Activated T-helper 1 cell treated with anti-CD3 and anti-CD28 coated beads, Interleukin-12 subunit alpha, Interleukin-12 subunit beta, Interleukin-2, Interleukin-4 antibody, amounts not matched to agents 30 ng/mL and 10 ng/mL and 1 ng/mL, durations not matched to agents 14 hours and 24 hours and 36 hours (primary cell): Measurements from ENCODE around the gene STH. TPM values are rescaled to one million over a fixed set of nuclear protein-coding genes. Genes with fewer than 3 reads are reported as not detected.
"Not testable (repeated sequence)": the region's sequence is repeated elsewhere in the genome, so short reads cannot be mapped to it uniquely, and the experiment has no call there.

ENCODE experiments used
- DNase-seq: peaks from one replicate; pipeline ENCODE4 v3.0.0; 2021; ENCODE audit warnings: low spot score
- H3K27ac Mint-ChIP-seq: one replicate; pipeline ENCODE4 v1.8.0; 2021; ENCODE audit warnings: mild to moderate bottlenecking, mixed read lengths
- H3K27me3 Mint-ChIP-seq: one replicate; pipeline ENCODE4 v1.8.0; 2022; ENCODE audit warnings: mild to moderate bottlenecking, moderate library complexity, mixed read lengths; ENCODE audit not compliant: insufficient read depth
- H3K36me3 Mint-ChIP-seq: one replicate; pipeline ENCODE4 v1.8.0; 2021; ENCODE audit warnings: low read depth, mixed read lengths
- H3K4me1 Mint-ChIP-seq: one replicate; pipeline ENCODE4 v1.8.0; 2021; ENCODE audit warnings: low read depth, mixed read lengths
- H3K4me3 Mint-ChIP-seq: one replicate; pipeline ENCODE4 v1.8.0; 2021; ENCODE audit warnings: mild to moderate bottlenecking, moderate library complexity, mixed read lengths
- H3K9me3 Mint-ChIP-seq: one replicate; pipeline ENCODE4 v1.8.0; 2021; ENCODE audit warnings: mixed read lengths
- intact Hi-C: fragments of 100-400 bp; cut with micrococcal nuclease; formaldehyde crosslinking; loops from one replicate; pipeline ENCODE4 v1.15.1; 2024
- total RNA-seq: library from RNA; stranded (reverse); gene quantifications from 2 replicates; pipeline ENCODE4 v1.2.3, GENCODE V29; 2022

Gene STH
- total RNA-seq, 1 donor from 2014 or later, result not detected

DNA sequence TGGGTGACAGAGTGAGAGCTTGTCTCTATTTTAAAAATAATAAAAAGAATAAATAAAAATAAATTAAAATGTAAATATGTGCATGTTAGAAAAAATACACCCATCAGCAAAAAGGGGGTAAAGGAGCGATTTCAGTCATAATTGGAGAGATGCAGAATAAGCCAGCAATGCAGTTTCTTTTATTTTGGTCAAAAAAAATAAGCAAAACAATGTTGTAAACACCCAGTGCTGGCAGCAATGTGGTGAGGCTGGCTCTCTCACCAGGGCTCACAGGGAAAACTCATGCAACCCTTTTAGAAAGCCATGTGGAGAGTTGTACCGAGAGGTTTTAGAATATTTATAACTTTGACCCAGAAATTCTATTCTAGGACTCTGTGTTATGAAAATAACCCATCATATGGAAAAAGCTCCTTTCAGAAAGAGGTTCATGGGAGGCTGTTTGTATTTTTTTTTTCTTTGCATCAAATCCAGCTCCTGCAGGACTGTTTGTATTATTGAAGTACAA, 8.5 kb downstream of the STH start:
- intact Hi-C loops, result loop anchor here (10.0 kb wide), 1 partner anchor 423 kb away; no protein-coding TSS in a partner anchor
- Mint-ChIP-seq H3K27ac (no peak overlapping the region), H3K36me3 (no peaks in the 10 kb centered on the region), H3K9me3 (no peaks in the 10 kb centered on the region), H3K27me3 (peaks cover 4% of the 10 kb centered on the region), H3K4me3 (no peak overlapping the region), H3K4me1 (peaks cover 5% of the 10 kb centered on the region)
- DNase-seq, result no peak

DNA sequence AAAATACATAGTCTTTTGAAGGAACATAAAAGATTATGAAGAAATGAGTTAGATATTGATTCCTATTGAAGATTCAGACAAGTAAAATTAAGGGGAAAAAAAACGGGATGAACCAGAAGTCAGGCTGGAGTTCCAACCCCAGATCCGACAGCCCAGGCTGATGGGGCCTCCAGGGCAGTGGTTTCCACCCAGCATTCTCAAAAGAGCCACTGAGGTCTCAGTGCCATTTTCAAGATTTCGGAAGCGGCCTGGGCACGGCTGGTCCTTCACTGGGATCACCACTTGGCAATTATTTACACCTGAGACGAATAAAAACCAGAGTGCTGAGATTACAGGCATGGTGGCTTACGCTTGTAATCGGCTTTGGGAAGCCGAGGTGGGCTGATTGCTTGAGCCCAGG, 9.5 kb downstream of the STH start:
- H3K27me3 Mint-ChIP-seq, result peaks cover 4% of the 10 kb centered on the region
- H3K9me3 Mint-ChIP-seq, result no peaks in the 10 kb centered on the region
- no peak overlapping the region for H3K27ac Mint-ChIP-seq
- no peaks in the 10 kb centered on the region for H3K4me1 Mint-ChIP-seq
- no peaks in the 10 kb centered on the region for H3K36me3 Mint-ChIP-seq
- intact Hi-C loops, result loop anchor here (10.0 kb wide), 1 partner anchor 424 kb away; no protein-coding TSS in a partner anchor
- no peak for DNase-seq
- H3K4me3 Mint-ChIP-seq, result no peak overlapping the region

DNA sequence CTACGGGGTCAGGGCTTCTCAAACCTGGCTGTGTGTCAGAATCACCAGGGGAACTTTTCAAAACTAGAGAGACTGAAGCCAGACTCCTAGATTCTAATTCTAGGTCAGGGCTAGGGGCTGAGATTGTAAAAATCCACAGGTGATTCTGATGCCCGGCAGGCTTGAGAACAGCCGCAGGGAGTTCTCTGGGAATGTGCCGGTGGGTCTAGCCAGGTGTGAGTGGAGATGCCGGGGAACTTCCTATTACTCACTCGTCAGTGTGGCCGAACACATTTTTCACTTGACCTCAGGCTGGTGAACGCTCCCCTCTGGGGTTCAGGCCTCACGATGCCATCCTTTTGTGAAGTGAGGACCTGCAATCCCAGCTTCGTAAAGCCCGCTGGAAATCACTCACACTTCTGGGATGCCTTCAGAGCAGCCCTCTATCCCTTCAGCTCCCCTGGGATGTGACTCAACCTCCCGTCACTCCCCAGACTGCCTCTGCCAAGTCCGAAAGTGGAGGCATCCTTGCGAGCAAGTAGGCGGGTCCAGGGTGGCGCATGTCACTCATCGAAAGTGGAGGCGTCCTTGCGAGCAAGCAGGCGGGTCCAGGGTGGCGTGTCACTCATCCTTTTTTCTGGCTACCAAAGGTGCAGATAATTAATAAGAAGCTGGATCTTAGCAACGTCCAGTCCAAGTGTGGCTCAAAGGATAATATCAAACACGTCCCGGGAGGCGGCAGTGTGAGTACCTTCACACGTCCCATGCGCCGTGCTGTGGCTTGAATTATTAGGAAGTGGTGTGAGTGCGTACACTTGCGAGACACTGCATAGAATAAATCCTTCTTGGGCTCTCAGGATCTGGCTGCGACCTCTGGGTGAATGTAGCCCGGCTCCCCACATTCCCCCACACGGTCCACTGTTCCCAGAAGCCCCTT, 10.9 kb downstream of the STH start:
- intact Hi-C loops, result loop anchor here (10.0 kb wide), 1 partner anchor 425 kb away; no protein-coding TSS in a partner anchor
- Mint-ChIP-seq H3K4me3 (no peak overlapping the region), H3K9me3 (no peaks in the 10 kb centered on the region)

DNA sequence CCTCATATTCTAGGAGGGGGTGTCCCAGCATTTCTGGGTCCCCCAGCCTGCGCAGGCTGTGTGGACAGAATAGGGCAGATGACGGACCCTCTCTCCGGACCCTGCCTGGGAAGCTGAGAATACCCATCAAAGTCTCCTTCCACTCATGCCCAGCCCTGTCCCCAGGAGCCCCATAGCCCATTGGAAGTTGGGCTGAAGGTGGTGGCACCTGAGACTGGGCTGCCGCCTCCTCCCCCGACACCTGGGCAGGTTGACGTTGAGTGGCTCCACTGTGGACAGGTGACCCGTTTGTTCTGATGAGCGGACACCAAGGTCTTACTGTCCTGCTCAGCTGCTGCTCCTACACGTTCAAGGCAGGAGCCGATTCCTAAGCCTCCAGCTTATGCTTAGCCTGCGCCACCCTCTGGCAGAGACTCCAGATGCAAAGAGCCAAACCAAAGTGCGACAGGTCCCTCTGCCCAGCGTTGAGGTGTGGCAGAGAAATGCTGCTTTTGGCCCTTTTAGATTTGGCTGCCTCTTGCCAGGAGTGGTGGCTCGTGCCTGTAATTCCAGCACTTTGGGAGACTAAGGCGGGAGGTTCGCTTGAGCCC, 11.6 kb downstream of the STH start:
- no peaks in the 10 kb centered on the region for H3K36me3 Mint-ChIP-seq
- intact Hi-C loops, result no loop called here

More for the DNA sequence above, 10.9 kb downstream of the STH start:
- H3K4me1 Mint-ChIP-seq, result no peaks in the 10 kb centered on the region
- peaks cover 4% of the 10 kb centered on the region for H3K27me3 Mint-ChIP-seq
- DNase-seq, result no peak
- no peak overlapping the region for H3K27ac Mint-ChIP-seq
- no peaks in the 10 kb centered on the region for H3K36me3 Mint-ChIP-seq

DNA sequence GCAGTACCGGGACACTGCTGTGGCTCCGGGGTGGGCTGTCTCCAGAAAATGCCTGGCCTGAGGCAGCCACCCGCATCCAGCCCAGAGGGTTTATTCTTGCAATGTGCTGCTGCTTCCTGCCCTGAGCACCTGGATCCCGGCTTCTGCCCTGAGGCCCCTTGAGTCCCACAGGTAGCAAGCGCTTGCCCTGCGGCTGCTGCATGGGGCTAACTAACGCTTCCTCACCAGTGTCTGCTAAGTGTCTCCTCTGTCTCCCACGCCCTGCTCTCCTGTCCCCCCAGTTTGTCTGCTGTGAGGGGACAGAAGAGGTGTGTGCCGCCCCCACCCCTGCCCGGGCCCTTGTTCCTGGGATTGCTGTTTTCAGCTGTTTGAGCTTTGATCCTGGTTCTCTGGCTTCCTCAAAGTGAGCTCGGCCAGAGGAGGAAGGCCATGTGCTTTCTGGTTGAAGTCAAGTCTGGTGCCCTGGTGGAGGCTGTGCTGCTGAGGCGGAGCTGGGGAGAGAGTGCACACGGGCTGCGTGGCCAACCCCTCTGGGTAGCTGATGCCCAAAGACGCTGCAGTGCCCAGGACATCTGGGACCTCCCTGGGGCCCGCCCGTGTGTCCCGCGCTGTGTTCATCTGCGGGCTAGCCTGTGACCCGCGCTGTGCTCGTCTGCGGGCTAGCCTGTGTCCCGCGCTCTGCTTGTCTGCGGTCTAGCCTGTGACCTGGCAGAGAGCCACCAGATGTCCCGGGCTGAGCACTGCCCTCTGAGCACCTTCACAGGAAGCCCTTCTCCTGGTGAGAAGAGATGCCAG, 12.9 kb downstream of the STH start:
- no peak overlapping the region for H3K4me3 Mint-ChIP-seq
- H3K27ac Mint-ChIP-seq, result no peak overlapping the region
- intact Hi-C loops, result no loop called here
- H3K36me3 Mint-ChIP-seq, result no peaks in the 10 kb centered on the region
- no peaks in the 10 kb centered on the region for H3K9me3 Mint-ChIP-seq
- no peaks in the 10 kb centered on the region for H3K4me1 Mint-ChIP-seq
- DNase-seq, result no peak
- H3K27me3 Mint-ChIP-seq, result peaks cover 4% of the 10 kb centered on the region

More for the DNA sequence above, 11.6 kb downstream of the STH start:
- Mint-ChIP-seq H3K27me3 (peaks cover 4% of the 10 kb centered on the region), H3K27ac (no peak overlapping the region), H3K9me3 (no peaks in the 10 kb centered on the region), H3K4me3 (no peak overlapping the region), H3K4me1 (no peaks in the 10 kb centered on the region)
- no peak for DNase-seq

DNA sequence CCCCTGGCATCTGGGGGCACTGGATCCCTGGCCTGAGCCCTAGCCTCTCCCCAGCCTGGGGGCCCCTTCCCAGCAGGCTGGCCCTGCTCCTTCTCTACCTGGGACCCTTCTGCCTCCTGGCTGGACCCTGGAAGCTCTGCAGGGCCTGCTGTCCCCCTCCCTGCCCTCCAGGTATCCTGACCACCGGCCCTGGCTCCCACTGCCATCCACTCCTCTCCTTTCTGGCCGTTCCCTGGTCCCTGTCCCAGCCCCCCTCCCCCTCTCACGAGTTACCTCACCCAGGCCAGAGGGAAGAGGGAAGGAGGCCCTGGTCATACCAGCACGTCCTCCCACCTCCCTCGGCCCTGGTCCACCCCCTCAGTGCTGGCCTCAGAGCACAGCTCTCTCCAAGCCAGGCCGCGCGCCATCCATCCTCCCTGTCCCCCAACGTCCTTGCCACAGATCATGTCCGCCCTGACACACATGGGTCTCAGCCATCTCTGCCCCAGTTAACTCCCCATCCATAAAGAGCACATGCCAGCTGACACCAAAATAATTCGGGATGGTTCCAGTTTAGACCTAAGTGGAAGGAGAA, 13.5 kb downstream of the STH start:
- no peak overlapping the region for H3K4me3 Mint-ChIP-seq
- H3K27me3 Mint-ChIP-seq, result peaks cover 2% of the 10 kb centered on the region
- no peaks in the 10 kb centered on the region for H3K36me3 Mint-ChIP-seq
- H3K27ac Mint-ChIP-seq, result no peak overlapping the region
- intact Hi-C loops, result no loop called here
- no peak for DNase-seq
- H3K9me3 Mint-ChIP-seq, result no peaks in the 10 kb centered on the region
- H3K4me1 Mint-ChIP-seq, result no peaks in the 10 kb centered on the region

DNA sequence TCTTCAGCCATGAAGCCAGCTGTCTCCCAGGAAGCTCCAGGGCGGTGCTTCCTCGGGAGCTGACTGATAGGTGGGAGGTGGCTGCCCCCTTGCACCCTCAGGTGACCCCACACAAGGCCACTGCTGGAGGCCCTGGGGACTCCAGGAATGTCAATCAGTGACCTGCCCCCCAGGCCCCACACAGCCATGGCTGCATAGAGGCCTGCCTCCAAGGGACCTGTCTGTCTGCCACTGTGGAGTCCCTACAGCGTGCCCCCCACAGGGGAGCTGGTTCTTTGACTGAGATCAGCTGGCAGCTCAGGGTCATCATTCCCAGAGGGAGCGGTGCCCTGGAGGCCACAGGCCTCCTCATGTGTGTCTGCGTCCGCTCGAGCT, 14.1 kb downstream of the STH start:
- peaks cover 2% of the 10 kb centered on the region for H3K27me3 Mint-ChIP-seq
- no peaks in the 10 kb centered on the region for H3K9me3 Mint-ChIP-seq
- intact Hi-C loops, result no loop called here
- no peaks in the 10 kb centered on the region for H3K36me3 Mint-ChIP-seq
- H3K4me3 Mint-ChIP-seq, result no peak overlapping the region
- no peak for DNase-seq
- H3K4me1 Mint-ChIP-seq, result no peaks in the 10 kb centered on the region
- H3K27ac Mint-ChIP-seq, result no peak overlapping the region

DNA sequence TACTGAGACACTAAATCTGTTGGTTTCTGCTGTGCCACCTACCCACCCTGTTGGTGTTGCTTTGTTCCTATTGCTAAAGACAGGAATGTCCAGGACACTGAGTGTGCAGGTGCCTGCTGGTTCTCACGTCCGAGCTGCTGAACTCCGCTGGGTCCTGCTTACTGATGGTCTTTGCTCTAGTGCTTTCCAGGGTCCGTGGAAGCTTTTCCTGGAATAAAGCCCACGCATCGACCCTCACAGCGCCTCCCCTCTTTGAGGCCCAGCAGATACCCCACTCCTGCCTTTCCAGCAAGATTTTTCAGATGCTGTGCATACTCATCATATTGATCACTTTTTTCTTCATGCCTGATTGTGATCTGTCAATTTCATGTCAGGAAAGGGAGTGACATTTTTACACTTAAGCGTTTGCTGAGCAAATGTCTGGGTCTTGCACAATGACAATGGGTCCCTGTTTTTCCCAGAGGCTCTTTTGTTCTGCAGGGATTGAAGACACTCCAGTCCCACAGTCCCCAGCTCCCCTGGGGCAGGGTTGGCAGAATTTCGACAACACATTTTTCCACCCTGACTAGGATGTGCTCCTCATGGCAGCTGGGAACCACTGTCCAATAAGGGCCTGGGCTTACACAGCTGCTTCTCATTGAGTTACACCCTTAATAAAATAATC, 14.6 kb downstream of the STH start:
- H3K27me3 Mint-ChIP-seq, result peaks cover 2% of the 10 kb centered on the region
- intact Hi-C loops, result no loop called here
- no peaks in the 10 kb centered on the region for H3K9me3 Mint-ChIP-seq

DNA sequence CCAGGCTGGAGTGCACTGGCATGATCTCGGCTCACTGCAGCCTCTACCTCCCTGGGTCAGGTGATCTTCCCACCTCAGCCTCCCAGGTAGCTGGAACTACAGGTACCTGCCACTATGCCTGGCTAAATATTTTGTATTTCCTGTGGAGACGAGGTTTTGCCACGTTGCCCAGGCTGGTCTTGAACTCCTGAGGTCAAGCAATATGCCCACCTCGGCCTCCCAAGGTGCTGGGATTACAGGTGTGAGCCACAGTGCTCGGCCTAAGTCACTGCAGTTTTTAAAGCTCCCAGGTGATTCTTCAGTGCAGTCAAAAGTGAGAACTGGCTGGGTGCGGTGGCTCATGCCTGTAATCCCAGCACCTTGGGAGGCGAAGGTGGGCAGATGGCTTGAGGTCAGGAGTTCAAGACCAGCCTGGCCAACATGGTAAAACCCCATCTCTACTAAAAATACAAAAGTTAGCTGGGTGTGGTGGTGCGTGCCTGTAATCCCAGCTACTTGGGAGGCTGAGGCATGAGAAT, 20.4 kb downstream of the STH start:
- H3K9me3 Mint-ChIP-seq, H3K4me1 Mint-ChIP-seq, H3K4me3 Mint-ChIP-seq, H3K27me3 Mint-ChIP-seq, intact Hi-C loops, DNase-seq, H3K36me3 Mint-ChIP-seq, H3K27ac Mint-ChIP-seq: not testable (repeated sequence)

More for the DNA sequence above, 14.6 kb downstream of the STH start:
- Mint-ChIP-seq H3K36me3 (no peaks in the 10 kb centered on the region), H3K4me3 (no peak overlapping the region), H3K4me1 (no peaks in the 10 kb centered on the region), H3K27ac (no peak overlapping the region)
- no peak for DNase-seq

DNA sequence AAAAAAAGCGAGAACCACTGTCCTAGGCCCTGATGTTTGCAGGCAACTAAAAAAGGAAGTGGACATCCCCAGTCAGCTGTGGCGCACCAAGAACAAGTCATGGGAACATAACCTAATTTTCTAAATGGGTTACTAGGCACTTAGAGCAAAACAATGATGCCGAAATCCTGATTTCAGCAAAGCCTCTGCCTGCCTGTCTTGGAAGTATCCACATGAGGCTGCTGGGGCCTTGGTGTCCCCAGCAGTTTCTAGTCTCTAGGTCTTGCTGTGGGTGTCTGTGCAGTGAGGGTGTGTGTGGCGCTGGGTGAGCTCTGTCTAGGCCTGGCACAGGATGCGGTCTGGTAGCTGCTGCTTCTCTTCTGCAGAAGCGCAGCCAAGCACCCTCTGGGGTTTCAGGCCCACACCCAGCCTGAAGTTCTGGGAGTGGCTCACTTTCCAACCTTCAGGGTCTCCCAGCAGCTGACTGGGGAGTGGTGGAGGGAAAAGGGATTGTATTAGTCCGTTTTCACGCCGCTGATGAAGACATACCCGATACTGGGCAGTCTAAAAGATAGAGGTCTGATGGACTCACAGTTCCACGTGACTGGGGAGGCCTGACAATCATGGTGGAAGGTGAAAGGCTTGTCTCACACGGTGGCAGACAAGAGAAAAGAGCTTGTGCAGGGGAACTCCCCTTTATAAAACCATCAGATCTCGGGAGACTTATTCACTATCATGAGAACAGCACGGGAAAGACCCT, 21.1 kb downstream of the STH start:
- Mint-ChIP-seq H3K27ac (peak overlapping the region; percentile 81), H3K9me3 (no peaks in the 10 kb centered on the region), H3K4me3 (no peak overlapping the region), H3K4me1 (peaks cover 7% of the 10 kb centered on the region), H3K36me3 (peaks cover 7% of the 10 kb centered on the region), H3K27me3 (no peaks in the 10 kb centered on the region)
- intact Hi-C loops, result no loop called here
- DNase-seq, result peak; percentile 24

DNA sequence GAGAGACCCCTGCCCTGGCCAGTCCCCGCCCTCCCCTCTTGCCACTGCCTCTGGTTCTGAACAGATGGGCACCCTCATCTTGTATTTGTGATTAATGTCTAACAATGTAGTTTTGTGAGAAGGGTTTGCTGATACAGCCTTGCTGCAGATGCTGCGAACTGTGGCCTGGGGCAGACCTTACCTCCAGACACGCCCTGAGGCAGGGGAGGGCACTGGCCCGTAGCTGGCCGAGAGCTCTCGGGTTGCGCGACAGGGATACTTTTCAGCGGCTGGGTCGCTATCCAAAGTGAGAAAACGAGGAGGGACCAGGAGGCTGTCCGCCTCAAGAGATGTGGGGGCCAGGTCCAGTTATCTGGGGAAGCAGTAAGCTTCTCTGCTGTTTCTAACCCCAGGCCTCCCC, 21.9 kb downstream of the STH start:
- Mint-ChIP-seq H3K27me3 (no peaks in the 10 kb centered on the region), H3K4me3 (no peak overlapping the region), H3K9me3 (no peaks in the 10 kb centered on the region), H3K36me3 (peaks cover 10% of the 10 kb centered on the region), H3K4me1 (peaks cover 7% of the 10 kb centered on the region), H3K27ac (no peak overlapping the region)
- no peak for DNase-seq
- intact Hi-C loops, result no loop called here
